NK-92 (cell line): ENCODE results near the gene KLC3.
"Not testable (repeated sequence)": the region's sequence is repeated elsewhere in the genome, so short reads cannot be mapped to it uniquely, and the experiment has no call there.

ENCODE experiments used
- DNase-seq: peaks from one replicate; lab custom pipeline; 2025; ENCODE audit not compliant: unreplicated experiment; lab: John Stamatoyannopoulos, UW

The KLC3 gene

DNA sequence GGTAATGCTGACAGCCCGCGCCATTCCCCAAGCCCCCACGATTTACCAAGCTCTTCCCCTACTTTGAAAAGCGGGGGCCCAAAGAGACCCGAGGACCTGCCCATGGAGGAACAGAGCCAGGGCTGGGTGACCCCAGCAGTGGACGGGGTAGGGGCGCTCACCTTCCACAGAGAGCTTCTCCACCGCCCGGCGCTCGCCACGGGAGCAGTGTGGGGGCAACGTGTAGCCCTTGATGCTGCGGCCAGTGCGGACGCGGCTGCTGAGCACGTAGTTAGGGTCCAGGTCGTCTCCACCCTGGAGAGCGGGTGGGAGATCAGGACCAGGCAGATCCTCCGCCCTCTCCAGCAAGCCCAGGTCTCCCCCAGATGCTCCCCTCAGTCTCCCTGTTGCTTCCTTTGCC is 25.2 kb upstream of the KLC3 start:
- DNase-seq: no peak

DNA sequence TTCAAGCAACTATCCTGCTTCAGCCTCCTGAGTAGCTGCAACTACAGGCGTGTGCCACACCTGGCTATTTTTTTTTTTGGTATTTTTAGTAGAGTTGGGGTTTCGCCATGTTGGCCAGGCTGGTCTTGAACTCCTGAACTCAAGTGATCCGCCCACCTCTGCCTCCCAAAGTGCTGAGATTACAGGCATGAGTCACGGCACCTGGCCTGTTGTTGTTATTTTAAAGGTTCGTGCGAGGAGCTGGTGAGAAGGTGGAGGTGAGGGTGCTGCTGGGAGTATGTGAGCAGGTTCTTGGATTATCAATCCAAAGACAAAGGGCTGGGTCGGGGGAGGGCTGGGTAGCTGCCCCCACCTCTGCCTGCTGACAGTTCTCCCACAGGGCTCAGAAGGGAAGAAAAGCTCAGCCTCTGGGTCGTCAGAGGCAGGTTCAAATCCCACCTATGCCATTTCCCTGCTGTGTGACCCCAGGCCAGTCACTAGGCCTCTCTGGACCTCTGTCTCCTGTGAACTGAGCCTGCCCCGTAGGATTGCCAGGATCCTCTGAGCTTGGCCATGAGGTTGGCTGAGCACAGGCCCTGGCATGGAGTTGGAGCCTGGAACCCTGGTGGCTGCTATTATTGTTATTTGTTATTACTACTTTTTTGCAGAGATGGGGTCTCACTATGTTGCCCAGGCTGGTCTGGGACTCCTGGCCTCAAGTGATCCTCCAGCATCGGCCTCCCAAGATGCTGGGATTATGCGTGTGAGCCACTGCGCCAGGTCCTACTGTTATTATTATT is 19.4 kb upstream of the KLC3 start:
- no peak for DNase-seq

GRCh38 chr19:45321848-45322247 is 18.7 kb upstream of the KLC3 start:
- no peak for DNase-seq

GRCh38 chr19:45322311-45322710 is 18.2 kb upstream of the KLC3 start:
- no peak for DNase-seq

- no peak for DNase-seq
These were observed 17.7 kb upstream of the KLC3 start, which contains the start of gene CKM for GRCh38 chr19:45322744-45323281. TSS of gene CKM (minus strand) at chr19:45322875. CDS start at chr19:45319713, 3,162 bp downstream.

DNA sequence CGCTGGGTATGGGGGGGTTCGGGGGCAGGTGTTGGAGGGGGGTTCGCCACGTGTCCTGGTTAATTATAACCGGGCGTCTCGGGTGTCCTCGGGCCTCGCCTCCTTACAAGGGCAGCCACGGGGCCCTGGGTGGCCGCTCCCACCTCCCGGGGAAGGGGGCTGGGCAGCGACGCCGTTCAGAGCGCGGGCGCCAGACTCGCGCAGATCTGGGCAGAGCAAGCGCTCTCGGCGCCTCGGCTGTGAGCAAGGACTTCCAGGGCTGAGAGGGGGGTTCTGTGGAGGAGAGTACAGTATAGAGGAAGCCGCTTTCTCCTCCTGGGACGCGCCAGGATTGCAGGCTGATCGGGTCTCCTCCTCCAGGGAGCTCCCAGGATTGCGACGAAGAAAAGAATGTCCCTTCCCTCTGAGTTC is 16.9 kb upstream of the KLC3 start:
- no peak for DNase-seq

DNA sequence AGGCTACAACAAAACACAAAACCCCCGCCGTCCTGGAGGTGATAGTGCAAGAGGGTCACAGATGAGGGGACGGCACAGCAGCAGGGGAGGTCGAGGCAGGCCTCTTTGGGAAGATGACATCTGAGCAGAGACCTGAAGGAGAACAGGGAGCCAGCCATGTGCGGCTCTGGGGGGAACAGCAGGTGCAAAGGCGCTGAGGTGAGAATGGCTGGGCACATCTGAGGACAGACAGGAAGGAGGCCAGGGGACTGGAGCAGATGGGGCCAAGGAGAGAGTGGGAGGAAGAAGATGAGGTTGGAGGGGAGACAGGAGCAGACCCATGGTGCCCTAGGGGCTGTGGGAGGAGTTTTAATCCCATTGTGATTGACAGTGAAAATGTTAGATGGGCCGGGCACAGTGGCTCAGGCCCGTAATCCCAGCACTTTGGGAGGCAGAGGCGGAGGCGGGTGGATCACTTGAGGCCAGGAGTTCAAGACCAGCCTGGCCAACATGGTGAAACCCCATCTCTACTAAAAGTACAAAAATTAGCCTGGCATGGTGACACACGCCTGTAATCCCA is 16.1 kb upstream of the KLC3 start:
- DNase-seq: no peak

DNA sequence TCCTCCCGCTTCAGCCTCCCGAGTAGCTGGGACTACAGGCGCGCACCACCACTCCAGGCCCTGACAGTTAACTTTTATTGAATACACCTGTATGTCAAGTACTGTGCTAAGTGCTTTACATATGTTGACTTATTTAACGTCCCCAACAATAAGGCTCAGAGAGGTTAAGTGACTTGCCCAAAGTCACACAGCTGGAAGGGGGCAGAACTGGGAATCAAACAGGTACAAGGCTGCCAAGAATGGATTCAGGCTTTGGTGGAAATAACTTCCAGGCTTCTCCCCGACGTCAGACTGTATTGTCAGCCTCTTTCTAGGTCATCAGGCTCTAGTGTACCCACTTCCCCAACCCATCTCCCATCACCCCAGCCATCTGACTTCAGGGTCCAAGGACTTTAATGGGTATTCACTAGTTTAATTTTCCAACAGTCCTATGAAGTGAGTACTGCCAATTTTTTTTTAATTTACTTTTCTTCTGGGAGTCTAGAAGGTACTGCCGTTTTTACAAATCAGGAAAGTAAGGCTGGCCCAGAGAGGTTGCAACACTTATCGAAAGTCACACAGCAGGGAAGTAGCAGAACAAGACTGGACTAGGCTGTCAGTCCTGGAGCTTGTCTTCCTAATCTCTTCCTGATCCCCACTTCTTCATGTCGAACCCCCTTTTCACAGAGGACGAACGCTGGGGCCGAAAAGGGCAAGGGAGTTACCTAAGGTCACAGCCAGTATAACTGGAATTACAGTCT is 13.0 kb upstream of the KLC3 start:
- DNase-seq: no peak

GRCh38 chr19:45331411-45331810 is 9.1 kb upstream of the KLC3 start:
- DNase-seq: no peak

DNA sequence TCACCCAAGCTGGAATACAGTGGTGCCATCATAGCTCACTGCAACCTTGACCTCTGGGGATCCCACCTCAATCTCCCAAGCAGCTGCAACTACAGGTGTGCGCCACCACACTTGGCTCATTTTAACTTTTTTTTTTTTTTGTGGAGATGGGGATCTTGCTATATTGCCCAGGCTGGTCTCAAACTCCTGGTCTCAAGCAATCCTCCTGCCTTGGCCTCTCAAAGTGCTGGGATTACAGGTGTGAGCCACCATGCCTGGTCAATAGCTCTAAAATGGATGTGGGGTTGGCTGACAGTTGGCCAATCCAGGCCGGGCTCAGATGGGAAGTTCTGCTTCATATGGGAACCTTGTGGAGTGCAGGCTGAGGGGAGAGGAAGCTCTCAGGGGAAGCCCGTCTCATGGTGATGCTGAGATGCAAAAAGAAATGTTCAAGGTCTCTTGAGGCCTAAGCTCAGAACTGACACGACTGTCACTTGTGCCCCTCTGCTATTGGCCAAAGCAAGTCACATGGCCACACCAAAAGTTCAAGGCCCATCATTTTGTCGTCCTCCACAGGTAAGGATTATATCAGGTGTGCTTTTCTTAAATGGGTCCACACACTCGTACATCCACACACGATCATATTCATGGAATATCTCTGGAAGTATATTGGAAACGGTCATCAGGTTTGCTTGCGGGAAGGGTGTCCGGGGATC is 6.8 kb upstream of the KLC3 start:
- no peak for DNase-seq

- DNase-seq: not testable (repeated sequence)
These were observed 5.7 kb upstream of the KLC3 start for GRCh38 chr19:45334881-45335280.

DNA sequence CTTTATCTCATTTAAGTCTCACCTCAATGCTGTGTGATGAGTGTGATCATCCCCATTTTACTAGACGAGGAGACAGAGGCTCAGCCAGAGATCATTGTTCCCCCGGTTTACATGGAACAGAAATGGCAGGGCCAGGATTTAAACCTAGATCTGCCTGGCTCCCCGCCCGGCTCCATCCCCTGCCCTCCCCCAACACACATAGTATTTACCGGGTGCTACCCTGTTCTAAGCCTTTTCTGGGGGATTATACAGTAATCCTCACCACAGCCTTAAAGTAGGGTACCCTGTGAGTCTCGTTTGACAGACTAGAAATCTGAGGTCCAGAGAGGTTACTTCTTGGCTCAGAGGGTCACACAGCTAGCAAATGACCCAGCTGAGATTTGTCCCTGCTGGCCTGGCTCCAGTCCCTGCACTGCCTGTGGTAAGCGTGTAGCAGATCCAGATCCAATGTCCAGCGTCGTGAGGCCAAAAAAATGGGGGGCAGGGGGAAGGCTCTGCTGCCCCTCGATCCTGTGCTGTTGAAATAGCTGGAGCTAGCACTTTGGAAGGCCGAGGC is 3.8 kb upstream of the KLC3 start:
- no peak for DNase-seq

GRCh38 chr19:45339629-45340028 is 921 bp upstream of the KLC3 start:
- no peak for DNase-seq

- no peak for DNase-seq
These were observed 426 bp downstream of the KLC3 start for GRCh38 chr19:45340899-45341453.

GRCh38 chr19:45342911-45343310 is 2.4 kb downstream of the KLC3 start:
- DNase-seq: no peak

GRCh38 chr19:45344621-45345505 is 4.3 kb downstream of the KLC3 start:
- DNase-seq: no peak

GRCh38 chr19:45345506-45345860 is 4.9 kb downstream of the KLC3 start:
- no peak for DNase-seq

DNA sequence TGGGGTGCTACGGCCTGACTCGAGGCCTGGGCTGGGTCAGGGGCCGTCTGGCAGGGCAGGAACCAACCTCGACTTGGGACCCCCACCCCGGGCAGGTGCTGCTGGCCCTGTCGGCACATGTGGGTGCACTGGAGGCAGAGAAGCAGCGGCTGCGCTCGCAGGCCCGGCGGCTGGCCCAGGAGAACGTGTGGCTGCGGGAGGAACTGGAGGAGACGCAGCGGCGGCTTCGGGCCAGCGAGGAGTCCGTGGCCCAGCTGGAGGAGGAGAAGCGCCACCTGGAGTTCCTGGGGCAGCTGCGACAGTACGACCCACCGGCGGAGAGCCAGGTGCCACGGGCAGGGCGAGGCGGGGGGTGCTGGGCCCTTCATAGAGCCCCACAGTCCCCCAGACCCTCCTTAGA is 5.9 kb downstream of the KLC3 start:
- no peak for DNase-seq

- DNase-seq: no peak
These were observed 7.2 kb downstream of the KLC3 start for GRCh38 chr19:45347570-45348366.
